Esophagus squamous epithelium (tissue), 5 donors: ENCODE results near the gene RHEX. TPM values are rescaled to one million over a fixed set of nuclear protein-coding genes. Genes with fewer than 3 reads are reported as not detected.

ENCODE experiments used
- DNase-seq: peaks from one replicate; lab custom pipeline; 2025; lab: John Stamatoyannopoulos, UW
- H3K27ac ChIP-seq, 4 donors: fragments of 200-600 bp; sonication (generic); one replicate each; pipeline ENCODE4 v1.5.1; 2016 to 2019; ENCODE audit warnings: mild to moderate bottlenecking in 1 of 4
- H3K27me3 ChIP-seq, 4 donors: fragments of 200-600 bp; sonication (generic); 1 replicate in 3 of 4; 2 replicates in 1 of 4; pipeline versions ENCODE4 v1.5.1 to v1.6.0; 2017 to 2021; ENCODE audit warnings: antibody characterized with exemption in 1 of 4
- H3K36me3 ChIP-seq, 3 donors: fragments of 200-600 bp; sonication (generic); one replicate each; pipeline ENCODE4 v1.5.1; 2016 to 2019
- H3K4me1 ChIP-seq, 3 donors: fragments of 200-600 bp; sonication (generic); one replicate each; pipeline ENCODE4 v1.5.1; 2017 to 2019
- H3K4me3 ChIP-seq, 4 donors: fragments of 200-600 bp; sonication (generic); 1 replicate in 3 of 4; 2 replicates in 1 of 4; pipeline ENCODE4 v1.5.1; 2016 to 2019; ENCODE audit warnings: mild to moderate bottlenecking in 2 of 4, moderate library complexity in 1 of 4
- H3K9me3 ChIP-seq, 3 donors: fragments of 200-600 bp; sonication (generic); one replicate each; pipeline ENCODE4 v1.5.1; 2016 to 2019
- POLR2A ChIP-seq, 4 donors: fragments of 450-650 bp; IDR thresholded peaks; one replicate each; pipeline ENCODE4 v1.6.1; 2017; ENCODE audit warnings: antibody characterized with exemption in 4 of 4, mild to moderate bottlenecking in 4 of 4, moderate library complexity in 3 of 4
- WGBS, 2 donors: methylation state at CpG; one replicate each; pipeline ENCODE4 v1.1.5; 2018; 5-methylcytosine and 5-hydroxymethylcytosine counted together
- intact Hi-C: fragments of 100-400 bp; cut with DNase I; formaldehyde crosslinking; loops from one replicate; pipeline ENCODE4 v1.15.0; 2022
- total RNA-seq, 4 donors: library from RNA; depleted of rRNA; stranded (reverse); fragments of >200 nt; gene quantifications; one replicate each; pipeline ENCODE4 v1.1.0, GENCODE V29; 2016
- TF ChIP-seq, protein P1 (sequence below), 6 experiments: fragments of 450-650 bp in 4 of 6; fragments of 200-600 bp in 2 of 6; sonication (generic) in 2 of 6; IDR thresholded peaks; one replicate each; pipeline ENCODE4 v1.5.1; 2016 to 2019; ENCODE audit warnings: antibody characterized with exemption in 6 of 6, mild to moderate bottlenecking in 4 of 6, moderate library complexity in 4 of 6
- donor health status: DM: yes; HTN: yes; CAD: no.

Gene RHEX
- total RNA-seq, 4 donors from 2014 or later: 0.72 to 21.9 (median 4.5) TPM; not detected in 1

DNA sequence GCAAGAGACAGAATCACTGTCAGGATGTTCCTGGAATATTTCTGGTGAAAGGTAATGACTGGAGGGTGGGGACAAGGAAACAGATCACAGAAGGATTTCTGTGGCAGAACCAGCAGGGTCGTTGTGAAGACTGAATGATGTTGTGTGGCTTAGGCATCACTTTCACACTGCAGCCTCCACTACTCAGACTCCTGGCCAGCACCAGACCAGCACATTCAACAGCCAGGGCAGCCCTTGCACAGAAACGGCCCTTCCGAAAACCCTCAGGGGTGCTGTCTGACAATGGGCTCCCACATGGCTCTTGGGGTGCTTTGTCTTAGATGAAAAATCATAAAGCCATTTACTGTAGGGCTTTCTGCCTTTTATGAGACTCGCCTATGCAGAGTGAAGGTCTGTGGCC lies 46.0 kb upstream of the RHEX start:
- TF ChIP-seq, protein P1, sequence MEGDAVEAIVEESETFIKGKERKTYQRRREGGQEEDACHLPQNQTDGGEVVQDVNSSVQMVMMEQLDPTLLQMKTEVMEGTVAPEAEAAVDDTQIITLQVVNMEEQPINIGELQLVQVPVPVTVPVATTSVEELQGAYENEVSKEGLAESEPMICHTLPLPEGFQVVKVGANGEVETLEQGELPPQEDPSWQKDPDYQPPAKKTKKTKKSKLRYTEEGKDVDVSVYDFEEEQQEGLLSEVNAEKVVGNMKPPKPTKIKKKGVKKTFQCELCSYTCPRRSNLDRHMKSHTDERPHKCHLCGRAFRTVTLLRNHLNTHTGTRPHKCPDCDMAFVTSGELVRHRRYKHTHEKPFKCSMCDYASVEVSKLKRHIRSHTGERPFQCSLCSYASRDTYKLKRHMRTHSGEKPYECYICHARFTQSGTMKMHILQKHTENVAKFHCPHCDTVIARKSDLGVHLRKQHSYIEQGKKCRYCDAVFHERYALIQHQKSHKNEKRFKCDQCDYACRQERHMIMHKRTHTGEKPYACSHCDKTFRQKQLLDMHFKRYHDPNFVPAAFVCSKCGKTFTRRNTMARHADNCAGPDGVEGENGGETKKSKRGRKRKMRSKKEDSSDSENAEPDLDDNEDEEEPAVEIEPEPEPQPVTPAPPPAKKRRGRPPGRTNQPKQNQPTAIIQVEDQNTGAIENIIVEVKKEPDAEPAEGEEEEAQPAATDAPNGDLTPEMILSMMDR (IDR thresholded peaks at IDR 0.05): no peak
- no peak for TF ChIP-seq POLR2A (IDR thresholded peaks at IDR 0.05)
- WGBS, 2 donors: 45 to 58% methylated on average over 2 of the region's 4 CpGs
- no peak overlapping the region for H3K4me3 ChIP-seq
- no peaks in the 10 kb centered on the region for H3K36me3 ChIP-seq
- DNase-seq: no peak
- intact Hi-C loops: no loop called here
- peaks cover 21 to 62% (median 34%) of the 10 kb centered on the region in 3 donors for H3K4me1 ChIP-seq
- no peaks in the 10 kb centered on the region for H3K9me3 ChIP-seq
- H3K27ac ChIP-seq: no peak overlapping the region
- no peaks in the 10 kb centered on the region for H3K27me3 ChIP-seq

DNA sequence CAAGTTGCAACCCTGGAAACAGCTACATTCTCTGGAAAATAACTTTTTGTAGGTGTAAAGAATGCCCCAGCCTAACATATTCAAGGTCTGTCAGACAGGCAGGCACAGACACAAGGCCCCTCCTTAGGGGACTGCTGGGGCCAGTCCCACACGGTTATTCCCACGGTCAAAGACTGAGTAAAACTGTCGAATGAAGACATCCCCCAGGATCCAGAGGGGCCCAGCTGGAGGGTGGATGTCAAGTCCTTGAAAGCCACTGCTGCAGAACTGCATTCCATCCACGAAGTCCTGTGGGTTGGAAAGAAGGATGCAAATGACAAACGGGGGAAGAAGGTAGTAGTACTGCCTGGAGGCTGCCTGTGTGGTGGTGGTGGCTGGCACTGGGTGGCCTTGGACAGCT lies 42.9 kb upstream of the RHEX start:
- peaks cover 3 to 31% (median 13%) of the 10 kb centered on the region in 3 donors for H3K4me1 ChIP-seq
- intact Hi-C loops: no loop called here
- H3K9me3 ChIP-seq: no peaks in the 10 kb centered on the region
- H3K27ac ChIP-seq: no peak overlapping the region
- no peaks in the 10 kb centered on the region for H3K27me3 ChIP-seq
- no peaks in the 10 kb centered on the region for H3K36me3 ChIP-seq
- no peak for DNase-seq
- TF ChIP-seq POLR2A (IDR thresholded peaks at IDR 0.05): no peak
- TF ChIP-seq, protein P1 (IDR thresholded peaks at IDR 0.05): no peak
- 71 to 78% methylated on average over 5 of the region's 5 CpGs for WGBS, 2 donors
- no peak overlapping the region for H3K4me3 ChIP-seq

DNA sequence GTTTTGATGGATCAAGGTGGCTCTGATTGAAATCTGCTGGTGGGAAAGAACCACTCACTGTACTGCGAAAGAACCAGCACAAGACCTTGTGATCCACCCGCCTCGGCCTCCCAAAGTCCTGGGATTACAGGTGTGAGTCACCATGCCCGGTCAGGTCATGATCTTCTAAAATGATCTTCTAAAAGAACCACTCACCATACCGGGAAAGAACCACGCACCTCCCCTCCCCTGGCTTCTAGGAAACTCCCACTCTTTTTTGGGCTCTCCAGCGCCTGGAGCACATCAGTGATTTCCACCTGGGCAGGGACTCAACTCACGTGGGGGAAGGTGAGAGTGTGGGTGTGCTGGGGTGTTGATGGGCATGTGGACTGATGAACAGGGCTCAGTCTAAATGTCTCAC lies 41.9 kb upstream of the RHEX start:
- 41 to 83% methylated on average over 4 to 7 of the region's 8 CpGs for WGBS, 2 donors
- DNase-seq: no peak
- H3K27me3 ChIP-seq: no peaks in the 10 kb centered on the region
- intact Hi-C loops: no loop called here
- H3K4me3 ChIP-seq: no peak overlapping the region
- H3K9me3 ChIP-seq: no peaks in the 10 kb centered on the region
- H3K4me1 ChIP-seq: peaks cover 0 to 21% (median 4%) of the 10 kb centered on the region in 3 donors
- TF ChIP-seq, protein P1 (IDR thresholded peaks at IDR 0.05): no peak
- no peak for TF ChIP-seq POLR2A (IDR thresholded peaks at IDR 0.05)
- no peak overlapping the region for H3K27ac ChIP-seq
- H3K36me3 ChIP-seq: no peaks in the 10 kb centered on the region

DNA sequence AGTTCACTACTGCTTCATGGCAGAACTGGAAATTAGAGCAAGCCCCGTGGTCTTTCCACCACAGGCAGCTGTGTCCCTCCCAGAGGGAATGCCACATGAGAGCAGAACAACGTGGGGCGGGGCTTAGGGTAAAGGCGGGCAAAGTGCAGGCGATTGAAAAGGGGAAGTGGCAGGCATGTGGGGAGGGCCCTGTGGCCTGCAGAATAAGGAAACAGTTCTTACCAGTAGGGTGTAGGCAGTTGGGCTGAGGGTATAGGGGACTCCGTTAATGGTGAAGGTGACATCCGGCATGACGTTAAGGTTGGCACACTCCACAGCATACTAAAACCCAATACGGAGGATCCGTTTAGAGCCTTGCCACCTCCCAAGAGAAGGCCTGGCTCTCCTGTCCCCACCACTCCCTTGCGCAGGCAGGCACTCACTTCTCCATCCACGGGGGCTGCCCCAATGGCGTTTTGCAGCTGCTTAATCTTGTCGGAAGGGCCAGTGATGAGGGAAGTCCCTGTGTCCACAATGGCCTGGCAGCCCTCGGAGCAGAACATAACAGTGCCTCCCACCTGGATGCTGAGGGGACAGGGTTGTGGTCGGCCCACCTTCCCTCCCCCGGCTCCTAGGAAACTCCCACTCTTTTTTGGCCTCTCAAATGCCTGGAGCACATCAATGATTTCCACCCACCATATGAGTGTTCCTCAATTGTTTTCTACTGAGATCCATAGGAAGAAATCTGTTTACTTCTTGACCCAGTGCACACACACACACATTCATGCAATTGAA lies 40.7 kb upstream of the RHEX start:
- TF ChIP-seq, protein P1 (IDR thresholded peaks at IDR 0.05): peak in 1 of 6 experiments; percentile 9
- TF ChIP-seq POLR2A (IDR thresholded peaks at IDR 0.05): no peak
- intact Hi-C loops: no loop called here
- Histone ChIP-seq H3K4me3 (no peak overlapping the region), H3K36me3 (no peaks in the 10 kb centered on the region), H3K27ac (peak overlapping the region in 1 of 4 donors; percentile 40), H3K4me1 (peaks cover 0 to 13% (median 4%) of the 10 kb centered on the region in 3 donors), H3K9me3 (no peaks in the 10 kb centered on the region), H3K27me3 (no peaks in the 10 kb centered on the region)
- DNase-seq: peak; percentile 28
- WGBS, 2 donors: 59 to 63% methylated on average over 14 to 17 of the region's 17 CpGs

DNA sequence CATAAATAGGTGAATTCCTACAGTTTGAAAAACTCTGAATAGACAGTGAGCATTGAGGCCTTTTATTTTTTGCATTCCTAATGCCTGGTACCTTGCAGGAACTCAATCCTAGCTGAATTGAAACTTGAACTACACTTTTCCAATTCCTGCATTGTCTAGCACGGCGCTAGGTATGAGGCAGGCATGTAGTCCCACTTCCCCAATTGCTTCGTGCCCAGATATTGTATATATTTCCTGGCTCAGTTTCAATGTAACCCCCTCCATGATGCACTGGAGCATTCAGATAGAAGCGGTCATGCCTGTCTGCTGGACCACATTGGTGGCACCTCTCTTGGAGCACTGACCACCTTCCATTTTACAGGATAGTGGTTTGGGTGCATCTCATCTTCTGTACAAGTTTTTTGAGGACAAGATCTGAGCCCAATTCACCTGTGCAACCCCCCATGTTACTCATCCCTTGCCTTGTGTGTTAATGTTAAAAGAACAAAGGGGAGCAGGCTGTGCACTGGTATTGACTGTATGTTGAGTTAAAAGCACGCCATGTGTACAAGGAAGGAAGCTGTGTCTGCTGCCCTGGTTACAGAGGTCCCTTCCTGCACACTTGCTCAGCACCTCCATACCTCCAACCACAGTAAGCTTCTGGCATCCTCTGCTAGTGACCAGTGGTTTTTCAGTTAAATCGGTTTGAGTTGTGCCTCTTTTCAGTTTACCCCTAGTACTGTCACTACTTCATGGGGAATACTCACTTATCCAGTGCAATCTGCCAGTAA lies 39.8 kb upstream of the RHEX start:
- H3K4me1 ChIP-seq: peaks cover 0 to 13% (median 4%) of the 10 kb centered on the region in 3 donors
- no peak overlapping the region for H3K27ac ChIP-seq
- 83 to 84% methylated on average over 6 of the region's 6 CpGs for WGBS, 2 donors
- H3K27me3 ChIP-seq: no peaks in the 10 kb centered on the region
- no peaks in the 10 kb centered on the region for H3K9me3 ChIP-seq
- no peak for TF ChIP-seq POLR2A (IDR thresholded peaks at IDR 0.05)
- TF ChIP-seq, protein P1 (IDR thresholded peaks at IDR 0.05): no peak
- no peaks in the 10 kb centered on the region for H3K36me3 ChIP-seq
- no peak for DNase-seq
- no peak overlapping the region for H3K4me3 ChIP-seq
- intact Hi-C loops: no loop called here
